Right atrium auricular region (tissue), 2 donors: ENCODE results near the gene SAMD8. TPM values are rescaled to one million over a fixed set of nuclear protein-coding genes. Genes with fewer than 3 reads are reported as not detected.

Experiments used
- DNase-seq: peaks from one replicate; pipeline ENCODE4 v3.0.0-alpha.2; 2019; ENCODE audit warnings: low spot score
- H3K27ac ChIP-seq, 2 donors: fragments of 200-600 bp; sonication (generic); 1 replicate in 1 of 2; 2 replicates in 1 of 2; pipeline ENCODE4 v1.5.1; 2016 to 2019
- H3K27me3 ChIP-seq, 2 donors: fragments of 200-600 bp; sonication (generic); one replicate each; pipeline versions ENCODE4 v1.5.1 to v1.6.0; 2017 to 2019
- H3K36me3 ChIP-seq: fragments of 200-600 bp; sonication (generic); one replicate; pipeline ENCODE4 v1.5.1; 2016
- H3K4me1 ChIP-seq, 2 donors: fragments of 200-600 bp; sonication (generic); one replicate each; pipeline versions ENCODE4 v1.5.1 to v1.6.0; 2017 to 2019
- H3K4me3 ChIP-seq, 2 donors: fragments of 200-600 bp; sonication (generic); 1 replicate in 1 of 2; 2 replicates in 1 of 2; pipeline ENCODE4 v1.5.1; 2017 to 2019; ENCODE audit warnings: mild to moderate bottlenecking in 1 of 2, moderate library complexity in 1 of 2
- H3K9me3 ChIP-seq, 2 donors: fragments of 200-600 bp; sonication (generic); one replicate each; pipeline ENCODE4 v1.5.1; 2019
- CTCF ChIP-seq, 2 donors: fragments of 200-600 bp; sonication (generic); IDR thresholded peaks; one replicate each; pipeline ENCODE4 v1.5.1; 2019; ENCODE audit warnings: antibody characterized with exemption in 2 of 2
- total RNA-seq, 2 donors: library from RNA; depleted of rRNA; stranded (reverse); fragments of >200 nt; gene quantifications; one replicate each; pipeline ENCODE4 v1.1.0, GENCODE V29; 2016

Gene SAMD8
- total RNA-seq, 2 donors from 2014 or later: 24.7 to 26.3 TPM

- Histone ChIP-seq H3K4me1 (peaks cover 0 to 21% of the 10 kb centered on the region in 2 donors), H3K36me3 (no peaks in the 10 kb centered on the region), H3K9me3 (no peaks in the 10 kb centered on the region), H3K27ac (no peak overlapping the region), H3K4me3 (no peak overlapping the region), H3K27me3 (no peaks in the 10 kb centered on the region)
- TF ChIP-seq CTCF (IDR thresholded peaks at IDR 0.05): no peak
- no peak for DNase-seq
Measured at GRCh38 chr10:75137533-75138438, 26.3 kb downstream of the SAMD8 start.

GRCh38 chr10:75140246-75140645 is 28.8 kb downstream of the SAMD8 start:
- Histone ChIP-seq H3K4me1 (peaks cover 0 to 35% of the 10 kb centered on the region in 2 donors), H3K36me3 (no peaks in the 10 kb centered on the region), H3K27me3 (no peaks in the 10 kb centered on the region), H3K27ac (no peak overlapping the region), H3K4me3 (no peak overlapping the region), H3K9me3 (no peaks in the 10 kb centered on the region)
- no peak for TF ChIP-seq CTCF (IDR thresholded peaks at IDR 0.05)
- DNase-seq: no peak

GRCh38 chr10:75143353-75143752 is 31.9 kb downstream of the SAMD8 start:
- no peaks in the 10 kb centered on the region for H3K27me3 ChIP-seq
- no peak overlapping the region for H3K27ac ChIP-seq
- no peaks in the 10 kb centered on the region for H3K9me3 ChIP-seq
- H3K36me3 ChIP-seq: no peaks in the 10 kb centered on the region
- H3K4me1 ChIP-seq: peaks cover 0 to 17% of the 10 kb centered on the region in 2 donors
- no peak for TF ChIP-seq CTCF (IDR thresholded peaks at IDR 0.05)
- no peak for DNase-seq
- H3K4me3 ChIP-seq: no peak overlapping the region

- Histone ChIP-seq H3K27me3 (no peaks in the 10 kb centered on the region), H3K36me3 (no peaks in the 10 kb centered on the region), H3K9me3 (no peaks in the 10 kb centered on the region), H3K4me3 (no peak overlapping the region), H3K4me1 (peaks cover 0 to 15% of the 10 kb centered on the region in 2 donors), H3K27ac (no peak overlapping the region)
- DNase-seq: no peak
- TF ChIP-seq CTCF (IDR thresholded peaks at IDR 0.05): no peak
Measured at GRCh38 chr10:75145590-75145989, 34.1 kb downstream of the SAMD8 start.

- Histone ChIP-seq H3K4me3 (no peak overlapping the region), H3K4me1 (peaks cover 0 to 15% of the 10 kb centered on the region in 2 donors), H3K27me3 (no peaks in the 10 kb centered on the region), H3K36me3 (peaks cover 11% of the 10 kb centered on the region), H3K27ac (no peak overlapping the region), H3K9me3 (no peaks in the 10 kb centered on the region)
- TF ChIP-seq CTCF (IDR thresholded peaks at IDR 0.05): no peak
- DNase-seq: no peak
Measured at GRCh38 chr10:75146780-75147179, 35.3 kb downstream of the SAMD8 start.
